ENCODE results near the gene SPOCK1. TPM values are rescaled to one million over a fixed set of nuclear protein-coding genes. Genes with fewer than 3 reads are reported as not detected.

SPOCK1 gene
- total RNA-seq, 1 experiment from 2014 or later, result 4.0 TPM

GRCh38 chr5:137315109-137315508 is 184.0 kb downstream of the SPOCK1 start:
- no peaks in the 10 kb centered on the region for H3K9me3 ChIP-seq (ENCODE audit: low read depth, low read length, poor library complexity, severe bottlenecking)
- no peaks in the 10 kb centered on the region for H3K36me3 ChIP-seq (ENCODE audit: insufficient read depth, low read length, poor library complexity, severe bottlenecking)
- BruUV-seq (replicated peaks), result no TSS peak
- no peak overlapping the region for H3K4me3 ChIP-seq (ENCODE audit: low read depth, low read length, poor library complexity, severe bottlenecking)
- DNase-seq (ENCODE audit: low spot score), result no peak
- H3K4me1 ChIP-seq (ENCODE audit: insufficient read depth, low read length, poor library complexity, severe bottlenecking), result peaks cover 2% of the 10 kb centered on the region
- POLR2A ChIA-PET (ENCODE audit: low non-redundant PET), result no interaction called here
- H3K27ac ChIP-seq (ENCODE audit: low read depth, low read length, poor library complexity, severe bottlenecking), result no peak overlapping the region
- peaks cover 14% of the 10 kb centered on the region for H3K27me3 ChIP-seq (replicated peaks; ENCODE audit: insufficient read depth, low read depth, low read length, poor library complexity)
- intact Hi-C loops (cut with micrococcal nuclease; ENCODE audit: unreplicated experiment), result no loop called here
- CTCF ChIA-PET, result no interaction called here
- TF ChIP-seq CTCF (conservative IDR thresholded peaks at IDR 0.05; ENCODE audit: low read depth, low read length) (no peak), EZH2 (IDR thresholded peaks at IDR 0.05; ENCODE audit: borderline replicate concordance, low read depth, low read length, poor library complexity, severe bottlenecking) (no peak)

GRCh38 chr5:137313526-137314175 is 185.5 kb downstream of the SPOCK1 start:
- POLR2A ChIA-PET (ENCODE audit: low non-redundant PET), result no interaction called here
- BruUV-seq (replicated peaks), result no TSS peak
- H3K27me3 ChIP-seq (replicated peaks; ENCODE audit: insufficient read depth, low read depth, low read length, poor library complexity), result peaks cover 12% of the 10 kb centered on the region
- H3K4me1 ChIP-seq (ENCODE audit: insufficient read depth, low read length, poor library complexity, severe bottlenecking), result peaks cover 2% of the 10 kb centered on the region
- no peak for DNase-seq (ENCODE audit: low spot score)
- H3K4me3 ChIP-seq (ENCODE audit: low read depth, low read length, poor library complexity, severe bottlenecking), result no peak overlapping the region
- CTCF ChIA-PET, result no interaction called here
- no peaks in the 10 kb centered on the region for H3K36me3 ChIP-seq (ENCODE audit: insufficient read depth, low read length, poor library complexity, severe bottlenecking)
- no peaks in the 10 kb centered on the region for H3K9me3 ChIP-seq (ENCODE audit: low read depth, low read length, poor library complexity, severe bottlenecking)
- TF ChIP-seq EZH2 (IDR thresholded peaks at IDR 0.05; ENCODE audit: borderline replicate concordance, low read depth, low read length, poor library complexity, severe bottlenecking), result no peak
- TF ChIP-seq CTCF (conservative IDR thresholded peaks at IDR 0.05; ENCODE audit: low read depth, low read length), result no peak
- intact Hi-C loops (cut with micrococcal nuclease; ENCODE audit: unreplicated experiment), result no loop called here
- no peak overlapping the region for H3K27ac ChIP-seq (ENCODE audit: low read depth, low read length, poor library complexity, severe bottlenecking)

GRCh38 chr5:137312011-137312410 is 187.1 kb downstream of the SPOCK1 start:
- TF ChIP-seq EZH2 (IDR thresholded peaks at IDR 0.05; ENCODE audit: borderline replicate concordance, low read depth, low read length, poor library complexity, severe bottlenecking) (no peak), CTCF (conservative IDR thresholded peaks at IDR 0.05; ENCODE audit: low read depth, low read length) (no peak)
- no TSS peak for BruUV-seq (replicated peaks)
- ChIA-PET POLR2A (ENCODE audit: low non-redundant PET) (no interaction called here), CTCF (no interaction called here)
- Histone ChIP-seq H3K27me3 (replicated peaks; ENCODE audit: insufficient read depth, low read depth, low read length, poor library complexity) (no peaks in the 10 kb centered on the region), H3K4me1 (ENCODE audit: insufficient read depth, low read length, poor library complexity, severe bottlenecking) (peaks cover 2% of the 10 kb centered on the region), H3K36me3 (ENCODE audit: insufficient read depth, low read length, poor library complexity, severe bottlenecking) (no peaks in the 10 kb centered on the region), H3K4me3 (ENCODE audit: low read depth, low read length, poor library complexity, severe bottlenecking) (no peak overlapping the region), H3K9me3 (ENCODE audit: low read depth, low read length, poor library complexity, severe bottlenecking) (no peaks in the 10 kb centered on the region), H3K27ac (ENCODE audit: low read depth, low read length, poor library complexity, severe bottlenecking) (no peak overlapping the region)
- peak; percentile 30 for DNase-seq (ENCODE audit: low spot score)
- intact Hi-C loops (cut with micrococcal nuclease; ENCODE audit: unreplicated experiment), result no loop called here

Measured in A673 (cell line).